Adrenal gland (tissue), 5 donors: ENCODE results near the gene THSD4.

Source experiments
- POLR2A ChIP-seq, 2 donors: fragments of 450-650 bp; IDR thresholded peaks; one replicate each; pipeline ENCODE4 v1.6.1; 2017; ENCODE audit warnings: antibody characterized with exemption in 2 of 2, mild to moderate bottlenecking in 2 of 2, moderate library complexity in 1 of 2
- TF ChIP-seq, protein P1 (sequence below), 6 experiments: fragments of 450-650 bp in 4 of 6; fragments of 200-600 bp in 2 of 6; sonication (generic) in 1 of 6; IDR thresholded peaks; 1 replicate in 5 of 6; 2 replicates in 1 of 6; pipeline versions ENCODE4 v1.5.1 to v1.8.0; 2016 to 2021; ENCODE audit warnings: antibody characterized with exemption in 6 of 6, mild to moderate bottlenecking in 2 of 6, moderate library complexity in 1 of 6
- donor health status: DM: no; HTN: no; CAD: no.

DNA sequence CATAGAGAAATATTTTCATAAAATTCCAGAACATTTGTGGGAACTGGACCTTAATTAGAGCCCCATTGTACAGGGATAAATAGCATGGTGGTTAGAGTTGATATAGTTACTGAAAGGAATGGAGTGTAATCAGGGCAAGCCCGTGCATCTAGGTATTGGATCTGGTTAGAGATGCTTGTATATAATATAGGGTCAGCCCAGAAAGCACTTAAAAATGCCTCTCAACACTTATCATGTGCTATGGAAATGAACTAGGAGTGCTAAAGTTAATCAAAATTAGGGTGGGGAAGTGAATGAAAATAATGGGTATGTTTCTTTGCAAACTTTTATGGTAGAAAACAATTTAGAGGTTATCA is 386.8 kb downstream of the THSD4 start:
- no peak for TF ChIP-seq POLR2A (IDR thresholded peaks at IDR 0.05)
- TF ChIP-seq, protein P1, sequence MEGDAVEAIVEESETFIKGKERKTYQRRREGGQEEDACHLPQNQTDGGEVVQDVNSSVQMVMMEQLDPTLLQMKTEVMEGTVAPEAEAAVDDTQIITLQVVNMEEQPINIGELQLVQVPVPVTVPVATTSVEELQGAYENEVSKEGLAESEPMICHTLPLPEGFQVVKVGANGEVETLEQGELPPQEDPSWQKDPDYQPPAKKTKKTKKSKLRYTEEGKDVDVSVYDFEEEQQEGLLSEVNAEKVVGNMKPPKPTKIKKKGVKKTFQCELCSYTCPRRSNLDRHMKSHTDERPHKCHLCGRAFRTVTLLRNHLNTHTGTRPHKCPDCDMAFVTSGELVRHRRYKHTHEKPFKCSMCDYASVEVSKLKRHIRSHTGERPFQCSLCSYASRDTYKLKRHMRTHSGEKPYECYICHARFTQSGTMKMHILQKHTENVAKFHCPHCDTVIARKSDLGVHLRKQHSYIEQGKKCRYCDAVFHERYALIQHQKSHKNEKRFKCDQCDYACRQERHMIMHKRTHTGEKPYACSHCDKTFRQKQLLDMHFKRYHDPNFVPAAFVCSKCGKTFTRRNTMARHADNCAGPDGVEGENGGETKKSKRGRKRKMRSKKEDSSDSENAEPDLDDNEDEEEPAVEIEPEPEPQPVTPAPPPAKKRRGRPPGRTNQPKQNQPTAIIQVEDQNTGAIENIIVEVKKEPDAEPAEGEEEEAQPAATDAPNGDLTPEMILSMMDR (IDR thresholded peaks at IDR 0.05) = no peak
